GM12873 (cell line): ENCODE results near the gene ADGRG7.

Source experiments
- CTCF ChIP-seq: IDR thresholded peaks from 2 replicates; pipeline ENCODE4 v1.5.1; 2012; ENCODE audit warnings: low read depth, mild to moderate bottlenecking, moderate library complexity, low read length, control low read depth; ENCODE audit not compliant: insufficient read depth; ENCODE audit errors: missing control alignments

Gene ADGRG7

GRCh38 chr3:100743535-100743934 is 134.1 kb downstream of the ADGRG7 start:
- no peak for TF ChIP-seq CTCF

GRCh38 chr3:100744671-100745070 is 135.3 kb downstream of the ADGRG7 start:
- TF ChIP-seq CTCF, result no peak
